OCI-M2 (cell line): ENCODE data around the gene CCDC200.
A peak's percentile ranks its signal among the peaks of the same experiment; 100 is the strongest.
"Not testable (repeated sequence)": the region's sequence is repeated elsewhere in the genome, so short reads cannot be mapped to it uniquely, and the experiment has no call there.

ENCODE experiments used
- DNase-seq: peaks from one replicate; lab custom pipeline; 2025; ENCODE audit not compliant: unreplicated experiment; lab: John Stamatoyannopoulos, UW

CCDC200 gene

DNA sequence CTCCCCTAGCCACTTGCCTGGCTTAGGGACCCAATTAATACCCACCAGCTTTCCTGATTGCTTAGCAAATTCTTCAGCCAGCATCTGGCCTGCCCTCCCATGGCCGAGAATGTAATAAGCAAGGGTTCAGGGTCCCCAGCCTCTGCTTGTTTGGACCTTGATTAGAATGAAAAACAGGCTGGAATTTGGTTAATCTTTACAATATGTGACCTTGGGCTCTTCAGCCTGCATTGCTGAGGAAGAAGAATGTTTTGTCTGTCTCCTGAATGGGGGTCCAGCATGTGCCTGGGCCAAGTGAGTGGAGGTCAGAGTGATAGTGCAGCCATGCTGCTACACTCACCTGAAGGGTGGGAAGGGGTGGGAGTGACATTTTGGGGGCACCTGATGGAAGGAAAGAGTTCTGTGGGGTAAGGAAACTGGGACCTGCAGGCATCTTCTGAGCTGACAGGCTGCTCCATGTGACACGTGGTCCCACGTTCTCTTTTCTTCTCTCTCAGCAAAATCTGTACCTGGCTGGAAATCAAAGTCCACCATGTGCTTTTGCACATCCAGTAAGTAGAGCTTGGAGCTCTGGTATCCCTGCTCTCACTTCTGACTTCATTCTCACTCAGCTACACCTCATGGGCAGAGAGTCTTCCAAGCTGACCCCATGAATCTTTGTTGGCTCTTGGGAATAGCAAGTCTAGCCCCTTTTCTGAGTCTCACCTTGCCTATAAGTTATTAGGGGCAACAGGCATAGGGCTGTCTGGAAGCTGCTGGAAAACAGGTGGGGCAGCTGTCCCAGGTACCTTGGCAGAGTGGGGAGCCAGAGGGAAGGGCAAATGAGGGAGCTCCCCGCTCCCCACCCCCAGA lies 11.4 kb downstream of the CCDC200 start:
- no peak for DNase-seq

DNA sequence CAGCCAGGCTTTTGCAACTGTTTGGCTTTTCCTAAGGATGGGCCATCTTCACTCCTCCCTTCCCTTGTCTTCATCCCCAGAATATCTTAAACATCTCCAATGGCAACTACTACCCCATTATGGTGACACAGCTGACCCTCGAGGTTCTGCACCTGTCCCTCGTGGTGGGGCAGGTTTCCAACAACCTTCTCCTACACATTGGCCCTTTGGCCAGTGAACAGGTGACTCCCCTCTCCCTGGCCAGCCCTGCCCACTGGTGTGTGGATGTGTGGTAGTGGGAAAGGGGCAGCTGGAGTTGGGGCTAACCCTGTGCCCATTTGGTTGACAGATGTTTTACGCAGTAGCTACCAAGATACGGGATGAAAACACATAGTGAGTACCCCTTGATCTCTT lies 12.1 kb downstream of the CCDC200 start:
- no peak for DNase-seq

DNA sequence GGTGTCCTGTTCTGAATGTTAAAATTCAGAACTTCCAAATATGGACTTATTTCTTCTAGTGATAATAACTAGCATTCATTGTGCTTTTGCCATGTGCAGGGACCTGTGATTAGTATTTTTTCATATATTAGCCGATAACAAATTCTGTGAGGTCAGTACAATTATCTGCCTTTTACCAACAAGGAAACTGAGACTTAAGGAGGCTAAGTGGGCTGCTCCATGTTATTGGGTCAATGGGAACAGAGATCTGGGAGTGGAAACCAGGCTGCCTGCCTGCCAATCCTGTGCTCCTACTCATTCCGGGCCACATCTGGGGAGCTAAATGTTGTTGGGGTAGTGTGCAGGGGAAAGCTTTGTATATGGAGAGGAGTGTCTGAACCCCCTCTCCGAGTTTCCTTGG lies 13.1 kb downstream of the CCDC200 start:
- DNase-seq, result no peak

DNA sequence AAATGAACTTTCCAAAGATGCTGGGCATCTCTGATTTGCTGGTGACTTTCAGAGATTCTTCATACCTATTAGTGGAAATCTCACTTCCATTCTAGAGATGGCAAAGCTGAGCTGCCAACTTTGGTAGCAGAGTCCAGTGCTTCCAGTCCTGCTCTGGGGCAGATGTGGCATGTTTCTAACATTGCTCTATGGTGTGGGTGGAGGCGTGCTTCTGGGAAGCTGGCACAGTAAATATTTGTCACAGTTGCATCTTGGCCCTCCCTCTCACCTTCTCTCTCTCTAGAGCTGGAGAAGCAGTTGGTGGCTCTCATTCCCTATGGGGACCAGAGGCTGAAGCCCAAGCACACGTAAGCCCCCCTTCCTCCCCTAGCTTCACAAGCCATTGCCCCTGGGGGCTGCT lies 14.9 kb downstream of the CCDC200 start:
- no peak for DNase-seq

DNA sequence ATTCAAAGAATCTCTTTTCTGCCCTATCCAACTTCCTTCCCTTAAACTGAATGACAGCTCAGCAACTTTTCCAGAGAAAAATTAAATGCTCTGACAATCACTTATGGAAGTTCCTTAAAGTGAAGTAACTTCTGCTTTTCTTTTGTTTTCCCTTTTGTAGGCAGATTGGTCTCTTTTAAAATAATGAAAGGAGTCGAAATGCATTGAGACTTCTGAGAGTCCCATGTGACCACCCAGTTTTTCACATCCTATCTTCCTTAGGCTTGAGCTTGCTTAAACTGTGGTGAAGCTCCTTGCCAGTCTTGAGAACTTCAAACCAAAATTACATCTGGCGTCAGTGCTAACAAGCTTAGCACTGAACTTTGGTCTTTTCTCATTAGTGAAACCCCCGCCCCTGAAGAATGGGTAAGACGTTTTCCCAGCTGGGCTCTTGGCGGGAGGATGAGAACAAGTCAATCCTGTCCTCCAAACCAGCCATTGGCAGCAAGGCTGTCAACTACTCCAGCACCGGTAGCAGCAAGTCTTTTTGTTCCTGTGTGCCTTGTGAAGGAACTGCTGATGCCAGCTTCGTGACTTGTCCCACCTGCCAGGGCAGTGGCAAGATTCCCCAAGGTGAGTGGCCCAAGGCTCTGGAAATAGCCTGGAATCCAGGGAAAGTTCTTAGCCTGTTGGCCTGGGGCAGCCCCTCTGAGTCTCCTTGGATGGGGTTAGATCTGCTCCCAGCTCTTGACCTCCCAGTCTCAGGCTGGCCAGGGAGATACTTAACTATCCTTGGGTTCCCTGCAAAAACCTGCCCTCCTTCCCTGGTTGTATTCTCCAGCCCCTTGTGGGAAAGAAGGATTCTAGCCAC lies 15.6 kb downstream of the CCDC200 start:
- no peak for DNase-seq

DNA sequence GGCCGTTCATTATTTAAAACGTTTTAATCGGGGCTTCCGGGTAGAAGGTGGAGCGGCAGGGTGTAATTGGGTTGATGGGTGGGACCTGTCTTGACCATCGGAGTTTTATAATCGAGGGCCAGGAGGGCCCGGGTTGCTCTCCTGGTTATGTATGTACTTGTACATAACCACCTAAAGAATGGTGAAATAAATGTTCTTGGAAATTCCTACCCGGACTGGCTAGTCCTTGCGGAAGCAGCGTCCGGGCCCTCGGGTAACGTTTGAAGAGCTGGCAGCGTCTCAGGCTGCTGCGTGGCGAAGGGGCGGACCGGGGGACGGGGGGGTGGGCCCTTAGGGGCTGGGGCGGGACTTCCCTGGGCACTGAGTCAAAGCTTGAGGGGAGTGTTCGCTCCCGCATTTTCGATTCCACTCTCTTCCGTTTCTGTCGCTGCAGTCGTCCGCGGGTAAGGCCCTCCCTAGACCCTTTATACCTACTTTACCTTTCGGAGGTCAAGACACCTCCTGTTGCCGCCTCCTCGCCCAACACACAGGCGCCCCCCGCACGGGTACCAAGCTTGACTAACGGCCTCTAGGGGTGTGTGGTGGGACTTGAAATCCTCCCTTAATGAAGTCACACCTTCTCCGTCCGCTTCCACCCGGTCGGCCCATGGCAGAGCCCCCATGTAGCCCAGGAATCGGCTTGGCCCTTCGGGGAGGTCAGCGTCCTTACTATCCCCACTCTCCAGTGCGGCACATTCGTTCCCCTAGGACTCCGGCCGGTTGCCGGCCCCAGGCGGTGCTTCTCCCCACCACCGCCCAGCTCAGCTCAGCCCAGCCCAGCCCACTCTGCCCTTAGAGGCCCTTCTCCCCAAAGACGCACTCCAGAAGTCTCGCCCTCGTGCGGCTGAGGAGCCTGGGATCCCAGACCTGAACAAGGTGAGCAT lies 16.7 kb downstream of the CCDC200 start, which contains the start of gene TMEM106A:
Gene TMEM106A, plus strand, starts transcription at position 396 of the 923 bp plus-strand sequence. CDS start 1,167 bp downstream, outside the sequence.
- no peak for DNase-seq

DNA sequence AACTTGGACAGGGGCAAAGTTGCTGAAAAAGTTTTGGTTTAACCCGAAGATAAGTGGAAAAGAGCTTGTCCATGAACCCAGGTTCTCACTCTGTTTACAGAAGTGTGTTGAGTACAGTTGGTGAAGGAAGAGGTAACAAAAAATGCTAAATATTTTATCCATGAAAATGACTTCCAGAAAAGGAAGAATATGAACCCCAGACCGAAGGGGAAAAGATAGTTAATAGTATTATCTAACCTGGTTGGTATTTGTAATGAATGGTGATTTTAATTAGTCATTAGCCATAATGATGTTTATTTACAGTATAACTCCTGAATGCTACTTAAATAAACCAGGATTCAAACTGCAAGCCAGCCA lies 17.3 kb downstream of the CCDC200 start:
- DNase-seq, result no peak

DNA sequence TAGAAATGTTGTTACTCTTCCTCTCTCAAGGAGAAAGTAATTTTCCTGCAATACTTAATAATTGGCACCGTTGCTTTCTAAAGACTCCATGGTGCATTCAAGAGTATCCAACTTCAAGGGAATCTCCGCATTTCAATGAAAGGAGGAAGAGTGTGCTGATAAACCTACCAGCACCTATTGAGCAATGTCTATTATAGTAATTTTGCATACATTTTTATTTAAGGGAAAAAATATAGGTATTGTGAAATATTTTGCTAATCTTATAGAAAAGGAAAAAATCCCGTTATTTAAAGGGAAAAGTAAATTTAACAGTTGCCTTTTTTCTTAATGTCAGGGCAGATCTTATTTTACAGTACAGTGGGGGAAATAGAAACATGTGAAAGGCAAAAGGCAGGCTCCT lies 17.8 kb downstream of the CCDC200 start:
- DNase-seq, result no peak

DNA sequence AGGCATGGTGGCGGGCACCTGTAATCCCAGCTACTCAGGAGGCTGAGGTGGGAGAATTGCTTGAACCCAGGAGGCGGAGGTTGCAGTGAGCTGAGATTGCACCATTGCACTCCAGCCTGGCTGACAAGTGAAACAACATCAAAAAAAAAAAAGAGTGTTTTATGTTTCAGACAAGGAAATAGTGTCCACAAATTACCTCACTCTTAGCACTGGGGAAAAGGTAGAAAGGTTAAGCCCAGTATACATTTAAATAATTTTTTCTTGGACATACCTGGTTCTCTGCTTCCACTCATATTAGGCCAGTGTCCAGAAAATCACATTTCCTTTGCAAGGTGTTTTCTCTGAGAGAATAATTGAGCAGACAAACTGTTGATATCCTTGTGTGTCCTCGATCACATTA lies 25.4 kb downstream of the CCDC200 start:
- not testable (repeated sequence) for DNase-seq

DNA sequence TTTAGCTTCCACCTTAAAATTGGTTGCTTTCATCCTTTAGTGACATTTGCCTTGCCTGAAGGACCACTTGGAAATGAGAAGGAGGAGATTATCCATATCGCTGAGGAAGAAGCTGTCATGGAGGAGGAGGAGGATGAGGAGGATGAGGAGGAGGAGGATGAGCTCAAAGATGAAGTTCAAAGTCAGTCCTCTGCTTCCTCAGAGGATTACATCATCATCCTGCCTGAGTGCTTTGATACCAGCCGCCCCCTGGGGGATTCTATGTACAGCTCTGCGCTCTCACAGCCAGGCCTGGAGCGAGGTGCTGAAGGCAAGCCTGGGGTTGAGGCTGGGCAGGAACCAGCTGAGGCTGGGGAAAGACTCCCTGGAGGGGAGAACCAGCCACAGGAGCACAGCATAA lies 28.3 kb downstream of the CCDC200 start:
- DNase-seq, result no peak

DNA sequence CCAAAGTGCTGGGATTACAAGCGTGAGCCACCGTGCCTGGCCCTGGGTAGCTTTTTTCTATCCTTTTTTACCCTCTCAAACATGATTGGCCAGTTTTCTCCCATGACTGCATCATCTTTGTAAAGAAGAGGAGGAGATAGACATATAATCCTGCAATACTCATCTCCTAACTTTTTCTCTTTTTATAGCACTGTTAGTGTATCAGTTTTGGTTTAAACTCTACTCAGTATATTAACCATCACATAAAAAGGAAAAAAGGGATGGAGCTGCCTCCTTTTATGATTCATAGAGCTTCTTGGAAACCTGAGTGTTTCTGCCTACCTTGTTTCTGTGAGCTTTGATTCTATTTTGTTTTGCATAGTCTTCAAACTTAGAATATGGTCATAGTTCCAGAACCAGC lies 28.8 kb downstream of the CCDC200 start:
- no peak for DNase-seq

DNA sequence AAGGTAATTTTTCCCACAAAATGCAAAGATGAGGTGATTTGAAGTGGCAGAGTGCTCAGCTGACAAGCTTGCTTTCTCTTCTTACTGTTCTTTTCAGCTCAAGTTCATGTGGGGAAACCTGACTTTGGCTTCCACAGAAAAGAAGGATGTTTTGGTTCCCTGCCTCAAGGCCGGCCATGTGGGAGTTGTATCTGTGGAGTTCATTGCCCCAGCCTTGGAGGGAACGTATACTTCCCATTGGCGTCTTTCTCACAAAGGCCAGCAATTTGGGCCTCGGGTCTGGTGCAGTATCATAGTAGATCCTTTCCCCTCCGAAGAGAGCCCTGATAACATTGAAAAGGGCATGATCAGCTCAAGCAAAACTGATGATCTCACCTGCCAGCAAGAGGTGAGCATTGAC lies 35.2 kb downstream of the CCDC200 start:
- DNase-seq, result no peak

DNA sequence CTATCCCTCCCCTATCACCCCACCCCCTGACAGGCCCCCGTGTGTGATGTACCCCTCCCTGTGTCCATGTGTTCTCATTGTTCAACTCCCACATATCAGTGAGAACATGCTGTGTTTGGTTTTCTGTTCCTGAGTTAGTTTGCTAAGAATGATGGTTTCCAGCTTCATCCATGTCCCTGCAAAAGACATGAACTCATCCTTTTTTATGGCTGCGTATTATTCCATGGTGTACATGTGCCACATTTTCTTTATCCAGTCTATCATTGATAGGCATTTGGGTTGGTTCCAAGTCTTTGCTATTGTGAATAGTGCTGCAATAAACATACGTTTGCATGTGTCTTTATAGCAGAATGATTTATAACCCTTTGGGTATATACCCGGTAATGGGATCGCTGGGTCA lies 41.8 kb downstream of the CCDC200 start:
- DNase-seq, result not testable (repeated sequence)

DNA sequence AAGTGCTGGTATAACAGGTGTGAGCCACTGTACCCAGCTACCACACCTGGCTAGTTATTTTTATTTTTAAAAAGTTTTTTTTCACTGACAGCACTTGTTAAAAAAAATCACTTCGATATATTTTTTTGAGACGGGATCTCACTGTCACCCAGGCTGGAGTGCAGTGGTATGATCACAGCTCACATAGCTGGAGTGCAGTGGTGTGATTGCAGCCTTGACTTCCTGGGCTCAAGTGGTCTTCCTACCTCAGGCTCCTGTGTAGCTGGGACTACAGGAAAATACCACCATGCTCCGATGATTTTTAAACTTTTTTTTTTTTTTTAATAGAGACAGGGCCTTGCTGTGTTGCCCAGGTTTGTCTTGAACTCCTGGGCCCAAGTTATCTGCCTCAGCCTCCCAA lies 44.5 kb downstream of the CCDC200 start:
- DNase-seq, result no peak

DNA sequence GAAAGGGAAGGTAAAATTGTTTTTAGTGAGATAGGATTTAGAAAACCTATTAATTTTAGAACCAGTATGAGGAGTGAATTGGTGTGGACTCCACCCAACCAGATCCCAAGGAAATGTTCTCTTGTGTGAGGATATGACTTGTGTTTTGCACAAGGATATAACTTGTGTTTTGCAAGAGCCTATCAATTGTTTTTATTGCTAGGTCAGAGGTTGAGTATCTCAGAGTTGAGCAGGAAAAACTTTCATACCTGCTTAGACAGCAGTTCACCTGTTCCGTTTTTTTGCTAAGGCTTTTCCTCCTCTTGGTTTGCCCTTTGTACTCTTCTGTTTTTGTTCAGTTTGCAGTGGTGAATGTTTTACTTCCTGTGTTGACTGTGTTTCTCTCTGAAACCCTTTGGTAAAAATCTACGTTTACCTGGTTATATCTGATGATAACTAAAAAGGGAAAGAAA lies 52.3 kb downstream of the CCDC200 start:
- DNase-seq, result no peak

DNA sequence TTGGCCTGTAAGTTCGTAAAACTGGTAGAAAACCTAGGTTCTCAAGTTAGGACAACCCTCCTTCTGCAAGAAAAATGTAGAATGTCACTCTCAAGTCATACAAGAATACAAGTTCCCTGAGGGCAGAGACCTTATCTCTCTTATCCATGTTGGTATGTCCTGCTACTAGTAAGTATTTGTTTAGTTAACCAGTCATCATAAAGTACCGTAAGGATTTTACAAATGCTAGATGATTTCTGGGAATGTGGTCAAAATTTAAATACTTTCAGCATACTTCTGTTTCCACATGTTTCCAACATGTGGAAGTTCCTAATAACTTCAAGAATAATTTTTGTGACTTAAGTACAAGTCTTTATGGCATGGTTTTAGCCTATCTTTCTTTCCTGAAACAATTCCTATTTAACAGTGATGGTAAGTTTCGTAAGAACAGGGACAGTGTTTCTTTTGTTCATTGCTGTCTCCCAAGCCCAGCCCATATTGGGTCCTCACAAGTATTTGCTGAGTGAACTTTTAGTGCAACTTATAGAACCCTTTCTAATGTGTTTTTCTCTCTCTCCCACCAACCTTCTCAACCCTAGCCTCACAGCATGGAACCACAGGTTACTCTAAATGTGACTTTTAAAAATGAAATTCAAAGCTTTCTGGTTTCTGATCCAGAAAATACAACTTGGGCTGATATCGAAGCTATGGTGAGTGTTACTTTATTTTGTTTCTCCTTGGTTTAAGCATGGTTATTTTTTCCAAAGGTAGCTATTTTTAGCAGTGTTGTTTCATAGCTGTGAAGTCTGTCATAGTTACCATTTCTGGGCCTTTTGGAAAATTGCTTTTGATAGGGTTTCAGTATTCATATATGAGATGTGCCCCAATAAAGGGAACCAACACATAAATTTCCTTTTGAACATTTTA lies 53.0 kb downstream of the CCDC200 start:
- DNase-seq, result no peak

DNA sequence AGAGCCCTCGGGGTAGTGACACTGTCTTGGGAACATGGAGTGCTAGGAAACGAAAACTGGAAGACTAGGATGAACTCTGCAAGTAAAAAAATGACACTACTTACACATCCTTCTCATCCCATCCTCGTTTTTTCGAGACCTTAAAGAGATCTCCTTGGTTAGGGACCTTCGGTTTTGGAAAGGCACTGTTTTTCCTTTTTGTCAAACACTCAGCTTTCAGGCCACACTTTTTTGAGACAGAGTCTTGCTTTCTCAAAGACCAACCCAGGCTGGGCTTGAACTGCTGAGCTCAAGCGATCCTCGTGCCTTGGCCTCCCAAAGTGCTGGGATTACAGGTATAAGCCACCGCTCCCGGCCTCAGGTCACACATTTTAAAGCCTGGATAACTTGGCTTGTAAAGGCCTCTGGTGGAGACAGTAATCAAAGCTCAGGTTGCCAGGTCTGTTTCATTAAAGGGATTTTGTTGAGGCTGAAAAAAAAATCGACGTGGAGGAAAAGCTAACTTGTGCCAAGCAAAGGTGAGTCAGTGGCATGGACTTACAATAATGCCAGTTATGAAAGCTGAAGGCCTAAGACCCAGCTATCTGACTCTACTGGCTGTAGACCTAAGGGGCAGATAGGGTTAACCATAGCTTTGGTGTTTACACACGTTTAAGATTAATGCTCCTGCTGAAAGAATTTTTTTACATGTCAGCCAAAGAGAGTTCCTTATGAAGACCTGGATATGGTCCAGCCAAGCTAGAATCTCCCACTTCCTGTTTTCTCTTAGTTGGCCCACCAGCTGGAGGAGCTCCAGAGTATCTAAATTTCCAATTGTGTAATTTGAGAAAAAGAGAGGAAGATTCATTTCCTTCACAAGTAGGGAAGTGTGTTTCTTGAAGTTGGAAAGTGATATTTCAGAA lies 56.6 kb downstream of the CCDC200 start:
- peak; percentile 43 for DNase-seq
